CD4-positive, alpha-beta T cell (primary cell): ENCODE results near the gene SDF4. TPM values are rescaled to one million over a fixed set of nuclear protein-coding genes. Genes with fewer than 3 reads are reported as not detected.

ENCODE experiments used
- ATAC-seq: fragments of 200-7000 bp; cut with Tn5 transposase; one replicate; pipeline ENCODE4 v1.10.0; 2022; ENCODE audit warnings: mild to moderate bottlenecking; ENCODE audit not compliant: poor library complexity
- CTCF ChIA-PET: fragments of 350-600 bp; sonication (Branson Sonifier 250); formaldehyde crosslinking; loops from one replicate; lab custom pipeline; 2021; ENCODE audit warnings: antibody characterized with exemption, inconsistent platforms; lab: Charles Lee
- POLR2A ChIA-PET: fragments of 350-600 bp; sonication (Branson Sonifier 250); formaldehyde crosslinking; loops from one replicate; lab custom pipeline; 2021; ENCODE audit warnings: antibody characterized with exemption, inconsistent platforms; lab: Charles Lee
- DNase-seq, 14 experiments: peaks; one replicate each; pipeline ENCODE4 v3.0.0-alpha.2; 2013 to 2020; ENCODE audit warnings: mixed read lengths in 2 of 14
- H3K27ac ChIP-seq, 2 donors: one replicate each; pipeline versions ENCODE4 v1.5.1 to v1.7.0; 2013; ENCODE audit warnings: low read length in 2 of 2, low read depth in 1 of 2, mild to moderate bottlenecking in 1 of 2
- H3K27me3 ChIP-seq, 2 experiments: 1 replicate in 1 of 2; 2 replicates in 1 of 2; pipeline versions ENCODE4 v1.6.1 to v1.7.0; 2013; ENCODE audit warnings: low read length in 2 of 2, control low read depth in 1 of 2, mild to moderate bottlenecking in 1 of 2, moderate library complexity in 1 of 2; ENCODE audit not compliant: insufficient read depth in 2 of 2, control insufficient read depth in 1 of 2
- H3K36me3 ChIP-seq: one replicate; pipeline ENCODE4 v1.6.1; 2013; ENCODE audit warnings: low read length, control low read depth; ENCODE audit not compliant: insufficient read depth
- H3K4me1 ChIP-seq: one replicate; pipeline ENCODE4 v1.6.1; 2013; ENCODE audit warnings: low read length, control low read depth; ENCODE audit not compliant: insufficient read depth
- H3K4me3 ChIP-seq: one replicate; pipeline ENCODE4 v1.5.1; 2013; ENCODE audit warnings: mild to moderate bottlenecking, low read length, moderate library complexity
- H3K9me3 ChIP-seq, 2 experiments: 1 replicate in 1 of 2; 2 replicates in 1 of 2; pipeline versions ENCODE4 v1.6.1 to v1.7.0; 2013; ENCODE audit warnings: low read length in 2 of 2, mild to moderate bottlenecking in 2 of 2, control low read depth in 1 of 2, moderate library complexity in 1 of 2; ENCODE audit not compliant: control insufficient read depth in 1 of 2, insufficient read depth in 1 of 2
- H3K27ac Mint-ChIP-seq: one replicate; pipeline ENCODE4 v1.8.0; 2020; ENCODE audit warnings: mixed read lengths
- H3K27me3 Mint-ChIP-seq: one replicate; pipeline ENCODE4 v1.8.0; 2021; ENCODE audit warnings: mixed read lengths
- H3K36me3 Mint-ChIP-seq: one replicate; pipeline ENCODE4 v1.8.0; 2021; ENCODE audit warnings: low read depth, mixed read lengths
- H3K4me1 Mint-ChIP-seq: one replicate; pipeline ENCODE4 v1.8.0; 2021; ENCODE audit warnings: low read depth, mixed read lengths
- H3K4me3 Mint-ChIP-seq: one replicate; pipeline ENCODE4 v1.8.0; 2020; ENCODE audit warnings: mild to moderate bottlenecking, mixed read lengths
- H3K9me3 Mint-ChIP-seq: one replicate; pipeline ENCODE4 v1.8.0; 2020; ENCODE audit warnings: mixed read lengths
- intact Hi-C, 2 experiments: fragments of 100-400 bp; cut with DNase I in 1 of 2; cut with micrococcal nuclease in 1 of 2; formaldehyde crosslinking; loops; one replicate each; pipeline versions ENCODE4 v1.15.1 to v1.9.0; 2023 to 2025; cut with DNase I, micrococcal nuclease
- total RNA-seq, 174 experiments: library from RNA in 2 of 174; stranded (reverse) in 2 of 174; gene quantifications; one replicate each; pipeline ENCODE4 v1.2.3 and lab custom pipeline; 2021 to 2026
- TF ChIP-seq, protein P1 (sequence below): fragments of 200-600 bp; IDR thresholded peaks from one replicate; pipeline ENCODE4 v1.8.0; 2022; ENCODE audit warnings: antibody characterized with exemption, mild to moderate bottlenecking

The SDF4 gene
- total RNA-seq, 2 experiments from 2014 or later, result 66.3 to 71.0 TPM

DNA sequence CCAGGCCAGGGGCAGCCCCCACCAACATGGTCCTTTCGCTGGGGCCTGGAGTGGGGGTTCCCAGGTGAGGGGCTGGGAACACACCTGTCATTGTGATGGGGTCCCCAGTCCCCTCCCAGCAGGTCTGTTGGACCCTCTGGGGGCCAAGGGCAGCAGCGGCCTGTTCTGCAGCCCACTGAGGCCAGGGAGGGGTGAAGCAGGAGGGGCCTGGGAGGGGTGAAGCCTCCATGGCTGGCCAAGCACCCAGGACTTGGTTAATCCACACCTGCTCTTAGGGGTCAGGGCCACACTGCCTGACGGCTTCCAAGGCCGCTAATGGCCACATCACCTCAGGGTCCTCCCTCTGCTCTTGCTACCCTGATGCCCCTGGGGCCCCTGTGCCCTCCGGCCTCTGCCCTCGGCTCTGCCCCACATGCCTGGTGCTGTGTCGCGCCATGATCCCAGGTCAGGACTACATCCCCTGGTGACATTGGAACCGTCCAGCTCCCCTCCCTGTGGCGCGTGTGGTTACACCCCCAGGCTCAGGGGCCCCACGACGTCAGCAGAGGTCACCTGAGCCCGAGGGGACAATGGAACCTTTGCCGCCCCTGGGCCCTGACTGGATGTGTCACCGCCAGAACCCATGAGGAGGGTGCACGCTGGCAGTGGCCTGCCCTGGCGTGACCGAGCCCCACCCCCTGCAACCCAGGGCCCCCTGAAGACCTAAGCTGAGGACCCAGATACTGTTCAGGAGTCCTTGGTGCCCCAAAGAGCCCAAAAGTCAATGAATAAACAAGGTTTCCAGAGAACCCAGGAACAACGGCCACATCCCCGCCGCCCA is 32.5 kb downstream of the SDF4 start:
- peak overlapping the region; percentile 68 for H3K4me3 Mint-ChIP-seq
- peaks cover 3% of the 10 kb centered on the region for H3K9me3 Mint-ChIP-seq
- Histone ChIP-seq H3K27ac (no peak overlapping the region), H3K36me3 (no peaks in the 10 kb centered on the region), H3K4me1 (peaks cover 14% of the 10 kb centered on the region), H3K27me3 (no peaks in the 10 kb centered on the region), H3K9me3 (peaks cover 0 to 14% of the 10 kb centered on the region in 2 experiments), H3K4me3 (no peak overlapping the region)
- H3K27me3 Mint-ChIP-seq, result no peaks in the 10 kb centered on the region
- peak in 5 of 14 experiments; percentile 2 to 37 (median 16) for DNase-seq
- H3K36me3 Mint-ChIP-seq, result no peaks in the 10 kb centered on the region
- ATAC-seq, result no peak
- H3K27ac Mint-ChIP-seq, result peak overlapping the region; percentile 58
- POLR2A ChIA-PET, result no interaction called here
- TF ChIP-seq, protein P1, sequence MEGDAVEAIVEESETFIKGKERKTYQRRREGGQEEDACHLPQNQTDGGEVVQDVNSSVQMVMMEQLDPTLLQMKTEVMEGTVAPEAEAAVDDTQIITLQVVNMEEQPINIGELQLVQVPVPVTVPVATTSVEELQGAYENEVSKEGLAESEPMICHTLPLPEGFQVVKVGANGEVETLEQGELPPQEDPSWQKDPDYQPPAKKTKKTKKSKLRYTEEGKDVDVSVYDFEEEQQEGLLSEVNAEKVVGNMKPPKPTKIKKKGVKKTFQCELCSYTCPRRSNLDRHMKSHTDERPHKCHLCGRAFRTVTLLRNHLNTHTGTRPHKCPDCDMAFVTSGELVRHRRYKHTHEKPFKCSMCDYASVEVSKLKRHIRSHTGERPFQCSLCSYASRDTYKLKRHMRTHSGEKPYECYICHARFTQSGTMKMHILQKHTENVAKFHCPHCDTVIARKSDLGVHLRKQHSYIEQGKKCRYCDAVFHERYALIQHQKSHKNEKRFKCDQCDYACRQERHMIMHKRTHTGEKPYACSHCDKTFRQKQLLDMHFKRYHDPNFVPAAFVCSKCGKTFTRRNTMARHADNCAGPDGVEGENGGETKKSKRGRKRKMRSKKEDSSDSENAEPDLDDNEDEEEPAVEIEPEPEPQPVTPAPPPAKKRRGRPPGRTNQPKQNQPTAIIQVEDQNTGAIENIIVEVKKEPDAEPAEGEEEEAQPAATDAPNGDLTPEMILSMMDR, result no peak
- intact Hi-C loops, result no loop called here
- H3K4me1 Mint-ChIP-seq, result peaks cover 3% of the 10 kb centered on the region
- CTCF ChIA-PET, result no interaction called here

DNA sequence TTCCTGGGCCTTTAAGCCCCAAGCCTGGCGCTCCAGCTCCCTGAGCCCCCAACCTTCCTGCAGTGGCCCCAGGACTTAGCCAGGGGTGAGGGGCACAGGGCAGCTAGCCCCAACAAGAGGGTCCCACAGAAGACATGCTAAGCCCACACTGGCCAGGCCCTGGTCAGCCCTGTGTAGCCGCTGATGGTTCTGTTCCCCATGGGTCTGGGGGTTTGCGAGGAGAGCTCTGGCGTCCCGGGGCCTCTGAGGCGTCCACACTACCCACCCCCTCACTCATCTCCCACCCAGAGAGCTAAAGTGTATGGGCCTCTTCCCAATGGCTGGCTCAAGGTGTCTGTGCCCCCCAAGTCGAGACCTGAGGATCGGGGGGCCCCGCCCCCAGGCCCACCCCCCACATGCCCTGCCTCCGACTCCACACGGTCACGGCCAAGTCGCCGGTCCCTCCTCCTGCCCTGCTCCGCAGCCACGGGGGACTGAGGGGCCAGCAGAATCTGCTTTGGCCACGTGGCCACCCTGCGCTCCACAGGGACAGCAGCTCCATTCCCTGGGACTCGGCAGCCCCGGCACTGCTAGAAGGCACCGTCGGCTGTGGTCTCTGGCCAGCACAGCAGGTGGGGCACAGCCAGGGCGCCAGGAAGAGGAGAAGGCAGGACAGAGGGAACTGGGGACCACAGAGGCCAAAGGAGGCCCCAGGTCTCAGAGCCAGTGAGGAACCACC is 33.2 kb downstream of the SDF4 start:
- ChIA-PET POLR2A (no interaction called here), CTCF (no interaction called here)
- Histone ChIP-seq H3K27ac (no peak overlapping the region), H3K4me1 (peaks cover 14% of the 10 kb centered on the region), H3K36me3 (no peaks in the 10 kb centered on the region), H3K4me3 (no peak overlapping the region), H3K27me3 (no peaks in the 10 kb centered on the region), H3K9me3 (peaks cover 0 to 14% of the 10 kb centered on the region in 2 experiments)
- H3K4me3 Mint-ChIP-seq, result no peak overlapping the region
- TF ChIP-seq, protein P1, result no peak
- peaks cover 4% of the 10 kb centered on the region for H3K9me3 Mint-ChIP-seq
- intact Hi-C loops, result no loop called here
- DNase-seq (peak in 2 of 14 experiments; percentile 0 to 32), ATAC-seq (no peak)
- H3K4me1 Mint-ChIP-seq, result peaks cover 3% of the 10 kb centered on the region
- no peaks in the 10 kb centered on the region for H3K36me3 Mint-ChIP-seq
- no peaks in the 10 kb centered on the region for H3K27me3 Mint-ChIP-seq
- no peak overlapping the region for H3K27ac Mint-ChIP-seq

DNA sequence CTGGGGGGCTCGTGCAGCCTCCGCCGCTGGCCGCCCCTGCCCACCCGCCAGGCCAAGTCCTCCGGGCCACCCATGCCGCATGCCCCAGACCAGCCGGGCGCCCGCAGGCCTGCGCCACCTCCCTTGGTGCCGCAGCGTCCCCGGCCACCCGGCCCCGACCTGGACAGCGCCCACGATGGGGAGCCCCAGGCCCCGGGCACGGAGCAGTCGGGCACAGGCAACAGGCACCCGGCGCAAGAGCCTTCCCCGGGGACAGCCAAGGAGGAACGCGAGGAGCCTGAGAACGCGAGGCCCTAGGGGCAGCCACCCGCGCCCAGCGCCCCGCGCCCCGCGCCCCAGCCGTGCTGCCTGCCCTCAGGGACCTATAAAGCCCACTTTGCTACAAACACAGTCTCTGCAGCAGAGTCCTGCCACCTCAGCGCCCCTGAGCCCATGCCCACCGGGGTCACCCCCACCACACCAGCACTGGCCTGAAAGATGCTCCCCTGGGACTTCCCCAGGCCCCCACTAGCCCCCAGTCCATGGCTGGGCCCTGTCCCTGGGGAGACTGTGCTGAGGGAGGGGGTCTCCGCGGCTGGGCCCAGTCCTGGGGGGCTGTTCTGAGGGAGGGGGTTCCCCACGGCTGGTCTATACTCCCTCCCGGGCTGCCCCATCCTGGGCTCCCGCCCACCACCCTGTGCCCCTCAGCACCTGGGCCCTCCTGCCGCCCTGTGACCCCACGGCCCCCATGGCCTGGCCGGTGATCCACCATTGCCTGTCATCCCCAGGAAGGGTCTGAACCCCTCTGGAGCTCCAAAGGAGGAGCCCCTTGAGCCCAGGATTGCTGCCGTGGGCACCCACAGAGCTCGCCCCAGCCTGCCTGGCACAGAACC is 34.0 kb downstream of the SDF4 start:
- intact Hi-C loops, result no loop called here
- Mint-ChIP-seq H3K9me3 (peaks cover 4% of the 10 kb centered on the region), H3K27me3 (no peaks in the 10 kb centered on the region), H3K4me1 (peaks cover 3% of the 10 kb centered on the region), H3K36me3 (no peaks in the 10 kb centered on the region), H3K27ac (no peak overlapping the region), H3K4me3 (no peak overlapping the region)
- Histone ChIP-seq H3K27ac (no peak overlapping the region), H3K36me3 (no peaks in the 10 kb centered on the region), H3K27me3 (no peaks in the 10 kb centered on the region), H3K4me3 (no peak overlapping the region), H3K9me3 (peaks cover 0 to 14% of the 10 kb centered on the region in 2 experiments), H3K4me1 (peaks cover 14% of the 10 kb centered on the region)
- DNase-seq (peak in 4 of 14 experiments; percentile 0 to 37 (median 17)), ATAC-seq (no peak)
- POLR2A ChIA-PET, result no interaction called here
- CTCF ChIA-PET, result no interaction called here
- TF ChIP-seq, protein P1, result no peak
